ENCODE results near the gene ALB.
"Not testable (repeated sequence)": the region's sequence is repeated elsewhere in the genome, so short reads cannot be mapped to it uniquely, and the experiment has no call there.

The ALB gene

DNA sequence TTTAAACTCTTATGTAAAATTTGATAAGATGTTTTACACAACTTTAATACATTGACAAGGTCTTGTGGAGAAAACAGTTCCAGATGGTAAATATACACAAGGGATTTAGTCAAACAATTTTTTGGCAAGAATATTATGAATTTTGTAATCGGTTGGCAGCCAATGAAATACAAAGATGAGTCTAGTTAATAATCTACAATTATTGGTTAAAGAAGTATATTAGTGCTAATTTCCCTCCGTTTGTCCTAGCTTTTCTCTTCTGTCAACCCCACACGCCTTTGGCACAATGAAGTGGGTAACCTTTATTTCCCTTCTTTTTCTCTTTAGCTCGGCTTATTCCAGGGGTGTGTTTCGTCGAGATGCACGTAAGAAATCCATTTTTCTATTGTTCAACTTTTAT is at the start of gene ALB:
Gene ALB, plus strand, starts transcription at position 246 of the 400 bp plus-strand sequence. Its CDS starts 41 bp downstream, at position 287.
- H3K4me3 ChIP-seq (ENCODE audit: low read length): no peak within 1 kb of the TSS
- no peak for DNase-seq (ENCODE audit: low read depth)
- TF ChIP-seq CTCF (IDR thresholded peaks at IDR 0.05; ENCODE audit: insufficient read depth, low read depth, low read length, missing control alignments): no peak

- DNase-seq (ENCODE audit: low read depth); H3K4me3 ChIP-seq (ENCODE audit: low read length): not testable (repeated sequence)
These were observed 46.9 kb upstream of the ALB start for GRCh38 chr4:73357174-73357573.

- H3K4me3 ChIP-seq (ENCODE audit: low read length); DNase-seq (ENCODE audit: low read depth): not testable (repeated sequence)
These were observed 34.4 kb upstream of the ALB start for GRCh38 chr4:73369506-73370199.

DNA sequence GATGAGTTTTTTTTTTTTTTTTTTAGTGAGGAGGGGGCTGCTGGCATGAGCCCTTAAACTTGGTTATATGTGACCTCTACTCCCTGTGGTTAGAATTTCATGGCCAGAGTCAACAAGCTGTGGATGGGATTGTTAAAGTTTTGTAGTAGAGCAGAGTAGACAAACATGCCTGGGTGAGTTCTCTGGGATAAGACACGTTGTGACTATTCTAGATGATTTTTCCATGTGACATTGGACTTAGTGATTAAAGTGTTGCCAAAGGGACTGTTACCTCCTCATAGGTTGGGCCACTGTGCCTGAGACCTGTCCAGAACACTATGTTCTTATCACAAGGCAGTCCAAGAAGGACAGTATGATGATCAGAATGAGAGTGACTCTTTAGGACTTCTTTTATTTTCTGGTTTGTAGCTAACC is 28.8 kb upstream of the ALB start:
- TF ChIP-seq CTCF (IDR thresholded peaks at IDR 0.05; ENCODE audit: insufficient read depth, low read depth, low read length, missing control alignments): no peak
- no peak for DNase-seq (ENCODE audit: low read depth)
- no peak overlapping the region for H3K4me3 ChIP-seq (ENCODE audit: low read length)

DNA sequence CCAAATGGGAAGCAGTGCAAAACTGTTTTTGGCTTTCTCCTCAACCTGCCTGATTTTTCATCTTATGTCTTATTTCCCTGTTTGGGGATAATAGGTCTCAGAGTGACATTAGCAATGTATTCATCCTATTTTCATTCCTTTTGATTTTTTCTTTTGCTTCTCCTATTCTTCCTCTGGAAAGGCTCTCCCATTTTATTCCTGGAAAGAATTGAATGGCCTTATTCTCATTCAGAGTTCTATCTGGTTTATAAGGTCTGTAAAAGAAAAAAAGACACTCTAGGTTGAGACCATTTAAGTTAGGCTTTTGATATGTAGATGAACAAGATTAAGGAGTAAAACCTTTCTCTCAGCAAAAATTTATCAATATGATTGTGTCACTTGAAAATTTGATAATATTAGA is 27.8 kb upstream of the ALB start:
- no peak for DNase-seq (ENCODE audit: low read depth)
- H3K4me3 ChIP-seq (ENCODE audit: low read length): no peak overlapping the region
- TF ChIP-seq CTCF (IDR thresholded peaks at IDR 0.05; ENCODE audit: insufficient read depth, low read depth, low read length, missing control alignments): no peak

DNA sequence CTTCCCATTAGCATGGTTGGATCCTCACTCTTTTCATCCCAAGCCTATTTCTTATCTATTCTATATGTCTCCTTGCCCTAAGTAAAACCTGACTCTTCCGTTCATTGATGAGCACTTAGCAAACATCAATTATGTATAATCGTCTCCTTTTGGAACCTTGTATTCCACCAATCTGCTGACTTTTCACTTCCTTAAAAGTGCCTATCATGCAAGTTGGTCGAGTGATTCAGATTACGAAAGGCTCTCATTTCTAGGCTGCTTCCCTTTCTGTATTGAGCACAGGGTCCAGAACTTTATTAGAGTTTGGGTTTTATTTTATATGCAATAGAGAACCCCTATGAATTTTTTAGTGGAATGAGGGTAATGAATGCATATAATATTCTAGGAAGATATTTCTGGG is 27.1 kb upstream of the ALB start:
- no peak for TF ChIP-seq CTCF (IDR thresholded peaks at IDR 0.05; ENCODE audit: insufficient read depth, low read depth, low read length, missing control alignments)
- H3K4me3 ChIP-seq (ENCODE audit: low read length): no peak overlapping the region
- DNase-seq (ENCODE audit: low read depth): no peak

- no peak for TF ChIP-seq CTCF (IDR thresholded peaks at IDR 0.05; ENCODE audit: insufficient read depth, low read depth, low read length, missing control alignments)
- no peak for DNase-seq (ENCODE audit: low read depth)
These were observed 25.2 kb upstream of the ALB start for GRCh38 chr4:73378887-73379286.

DNA sequence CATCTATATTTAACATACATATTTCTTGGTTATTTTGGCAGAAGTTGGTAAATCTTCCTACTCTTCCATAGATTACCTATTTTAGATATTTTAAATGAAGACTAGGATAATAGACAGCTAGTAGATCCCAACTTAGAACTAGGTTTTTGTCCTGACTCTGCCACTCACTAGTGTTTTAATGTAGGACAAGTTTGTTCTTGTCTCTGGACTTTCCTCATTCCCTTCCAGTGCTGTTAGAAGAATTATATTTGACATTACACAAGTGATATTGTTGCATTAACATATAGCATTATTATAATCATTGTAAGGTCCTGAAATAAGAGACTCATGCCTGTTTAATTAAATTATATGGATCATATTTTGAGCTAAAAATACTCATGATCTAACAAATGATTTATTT is 24.1 kb upstream of the ALB start:
- H3K4me3 ChIP-seq (ENCODE audit: low read length): no peak overlapping the region
- peak; percentile 74 for DNase-seq (ENCODE audit: low read depth)
- no peak for TF ChIP-seq CTCF (IDR thresholded peaks at IDR 0.05; ENCODE audit: insufficient read depth, low read depth, low read length, missing control alignments)

More at GRCh38 chr4:73378887-73379286, 25.2 kb upstream of the ALB start:
- H3K4me3 ChIP-seq (ENCODE audit: low read length): no peak overlapping the region

Measured in epithelial cell of esophagus (primary cell).